HG02623 (cell line): ENCODE results near the gene SNHG17.
"Not testable (repeated sequence)": the region's sequence is repeated elsewhere in the genome, so short reads cannot be mapped to it uniquely, and the experiment has no call there.

ENCODE experiments used
- ATAC-seq: cut with Tn5 transposase; IDR thresholded peaks from one replicate; pipeline ENCODE4 v1.9.1; 2021; ENCODE audit warnings: moderate library complexity; ENCODE audit not compliant: unreplicated experiment

The SNHG17 gene

DNA sequence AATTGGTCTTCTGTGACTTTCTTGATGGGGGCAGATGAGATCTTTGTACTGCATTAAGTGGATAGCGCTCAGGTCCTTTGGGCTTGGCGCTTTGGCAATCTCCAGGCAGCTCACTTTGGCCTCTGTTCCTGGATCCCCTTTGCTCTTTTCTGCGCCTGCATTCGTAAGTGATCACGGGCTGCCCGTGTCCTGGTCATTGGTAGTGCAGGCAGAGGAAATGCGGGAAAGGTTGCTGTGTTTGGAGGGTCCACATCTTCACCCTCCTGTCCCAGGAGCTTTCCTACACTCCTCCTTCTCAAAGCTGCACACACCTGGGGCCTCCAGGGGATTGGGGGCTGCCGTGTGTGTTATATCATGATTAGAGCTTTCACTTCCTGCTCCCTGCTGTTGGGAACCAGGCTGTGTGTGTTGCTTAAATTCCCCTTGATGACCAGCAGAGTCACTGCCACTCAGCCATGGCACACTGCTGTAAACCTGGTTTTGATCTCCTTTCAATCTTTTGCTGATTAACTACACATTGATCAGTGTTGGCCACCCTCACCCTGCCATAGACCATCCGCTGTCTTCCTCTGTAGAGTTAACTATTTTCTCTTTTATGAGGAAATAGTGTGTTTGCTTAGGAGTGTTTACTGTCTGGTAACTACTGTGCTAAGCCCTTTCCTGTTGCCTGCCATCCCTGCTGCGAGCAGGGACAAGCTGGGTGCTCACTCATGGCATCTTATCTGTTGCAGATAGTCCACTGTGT lies 13.0 kb upstream of the SNHG17 start:
- no peak for ATAC-seq

DNA sequence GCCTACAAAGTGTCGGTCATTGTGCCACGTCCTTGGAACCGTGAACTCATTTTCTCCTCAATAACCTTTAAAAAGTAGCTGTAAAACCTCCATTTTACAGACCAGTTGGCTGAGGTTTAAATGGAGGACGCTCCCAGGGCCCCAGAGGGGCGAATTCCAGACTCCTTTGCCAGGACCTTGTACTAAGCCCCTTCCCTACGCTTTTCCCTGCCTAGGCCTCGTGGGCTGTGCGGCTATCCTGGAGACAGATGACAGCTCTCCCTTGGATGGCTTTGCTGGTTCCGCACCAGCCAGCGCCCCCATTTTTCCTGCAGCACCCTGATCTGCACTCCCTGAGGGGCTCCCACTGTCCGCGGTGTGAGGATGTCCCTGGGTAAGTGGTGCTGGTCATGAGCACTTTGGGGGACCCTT lies 12.1 kb upstream of the SNHG17 start:
- ATAC-seq = no peak

GRCh38 chr20:38446441-38447209 lies 11.5 kb upstream of the SNHG17 start:
- ATAC-seq = peak; percentile 80

GRCh38 chr20:38445901-38446425 lies 10.8 kb upstream of the SNHG17 start:
- ATAC-seq = no peak

- no peak for ATAC-seq
Observed at GRCh38 chr20:38445381-38445796, 10.3 kb upstream of the SNHG17 start.

DNA sequence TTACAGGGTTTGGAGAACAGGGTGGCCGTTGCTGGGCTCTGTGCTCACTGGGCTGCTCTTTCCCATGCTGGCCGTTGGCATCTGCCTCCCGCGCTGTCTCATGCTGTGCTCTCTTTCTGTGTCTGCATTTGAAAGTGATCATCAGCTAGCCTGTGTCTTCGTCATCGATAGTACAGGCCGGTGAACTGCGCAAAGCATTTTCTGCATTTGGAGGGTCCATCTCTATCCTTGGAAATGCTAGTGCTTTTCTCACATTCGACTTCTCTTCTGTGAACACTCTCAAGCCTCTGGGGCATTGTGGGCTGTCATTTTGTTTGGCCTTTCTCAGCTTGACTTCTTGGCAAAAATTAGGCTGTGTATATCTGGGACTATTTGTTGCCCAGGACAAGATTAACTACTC lies 6.8 kb upstream of the SNHG17 start:
- ATAC-seq = no peak

DNA sequence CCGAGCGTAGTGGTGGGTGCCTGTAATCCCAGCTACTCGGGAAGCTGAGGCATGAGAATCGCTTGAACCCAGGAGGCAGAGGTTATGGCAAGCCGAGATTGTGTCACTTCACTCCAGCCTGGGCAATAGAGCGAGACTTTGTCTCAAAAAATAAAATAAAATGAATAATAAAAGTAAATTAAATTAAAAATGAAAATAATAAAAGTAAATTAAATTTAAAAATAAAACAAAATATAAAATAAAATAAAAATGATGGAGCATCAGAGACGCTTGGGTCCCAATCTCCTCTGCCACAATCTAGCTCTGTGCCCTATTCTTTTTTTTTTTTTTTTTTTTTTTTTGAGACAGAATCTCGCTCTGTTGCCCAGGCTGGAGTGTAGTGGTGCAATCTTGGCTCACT lies 6.0 kb upstream of the SNHG17 start:
- not testable (repeated sequence) for ATAC-seq

DNA sequence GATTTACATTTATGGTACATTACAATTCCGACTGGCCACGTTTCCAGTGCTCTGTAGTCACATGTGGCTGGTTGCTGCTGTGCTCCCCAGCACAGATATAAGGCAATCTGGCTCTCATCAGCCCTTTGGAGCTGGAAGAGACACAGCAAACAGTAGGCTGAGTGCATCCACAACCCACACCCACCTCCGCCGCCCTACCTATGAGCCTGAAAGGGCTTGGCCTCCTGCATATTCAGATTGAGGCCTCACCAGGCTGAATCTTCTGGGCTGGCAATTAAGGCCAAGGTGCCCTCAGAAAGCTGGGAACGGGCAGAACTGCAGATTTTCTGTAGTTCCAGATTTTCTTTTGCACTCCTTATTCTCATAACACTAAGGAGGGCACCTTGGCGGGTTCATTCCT lies 2.7 kb upstream of the SNHG17 start:
- no peak for ATAC-seq

DNA sequence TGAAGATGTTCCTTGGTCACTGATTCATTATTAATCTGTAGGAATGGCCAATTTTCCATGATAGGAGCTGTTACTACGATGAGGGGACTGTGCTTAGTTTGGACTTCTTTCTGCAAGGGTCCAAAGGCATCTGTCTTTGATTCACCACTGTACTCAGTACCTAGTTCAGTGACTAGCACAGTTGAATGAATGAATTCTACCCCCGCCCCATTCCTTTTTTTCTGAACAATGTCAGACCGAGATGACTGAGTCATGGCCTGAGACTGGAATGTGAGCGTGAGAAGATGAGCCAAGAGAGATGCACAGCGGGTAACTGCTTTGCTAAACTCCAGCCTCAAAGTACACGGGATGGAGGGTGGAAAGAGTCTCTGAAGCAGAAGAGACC lies 419 bp upstream of the SNHG17 start:
- no peak for ATAC-seq

DNA sequence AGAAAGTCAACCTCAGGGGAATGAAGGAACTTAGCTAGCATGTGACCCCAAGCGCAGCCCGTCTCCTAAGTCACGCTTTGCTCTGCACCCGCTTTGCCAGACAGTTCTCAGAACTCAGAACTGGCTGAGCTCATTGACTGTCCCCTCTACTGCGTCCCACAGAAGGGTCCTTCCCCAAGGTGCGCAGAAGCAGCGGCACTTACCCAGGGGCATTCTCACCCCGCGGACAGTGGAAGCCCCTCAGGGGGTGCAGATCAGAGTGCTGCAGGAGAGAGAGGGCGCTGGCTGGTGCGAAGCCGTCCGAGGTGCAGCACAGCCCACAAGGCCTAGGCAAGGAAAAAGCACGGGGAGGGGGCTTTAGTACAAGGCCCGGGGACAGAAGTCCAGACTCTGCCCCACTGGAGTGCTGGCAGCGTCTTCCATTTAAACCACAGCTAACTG lies 807 bp downstream of the SNHG17 start:
- no peak for ATAC-seq

GRCh38 chr20:38433304-38433972 lies 1.7 kb downstream of the SNHG17 start:
- no peak for ATAC-seq

DNA sequence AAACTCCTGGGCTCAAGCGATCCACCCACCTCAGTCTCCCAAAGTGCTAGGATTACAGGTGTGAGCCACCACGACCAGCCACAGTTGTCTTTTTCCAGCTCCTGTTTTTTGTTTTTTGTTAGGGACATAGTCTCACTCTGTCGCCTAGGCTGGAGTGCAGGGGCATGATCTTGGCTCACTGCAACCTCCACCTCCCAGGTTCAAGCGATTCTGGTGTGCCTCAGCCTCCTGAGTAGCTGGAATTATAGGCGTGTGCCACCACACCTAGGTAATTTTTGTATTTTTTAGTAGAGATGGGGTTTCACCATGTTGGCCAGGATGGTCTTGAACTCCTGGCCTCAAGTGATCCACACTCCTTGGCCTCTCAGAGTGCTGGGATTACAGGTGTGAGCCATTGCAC lies 2.3 kb downstream of the SNHG17 start:
- ATAC-seq = not testable (repeated sequence)

- no peak for ATAC-seq
Observed at GRCh38 chr20:38432292-38432691, 2.8 kb downstream of the SNHG17 start.

DNA sequence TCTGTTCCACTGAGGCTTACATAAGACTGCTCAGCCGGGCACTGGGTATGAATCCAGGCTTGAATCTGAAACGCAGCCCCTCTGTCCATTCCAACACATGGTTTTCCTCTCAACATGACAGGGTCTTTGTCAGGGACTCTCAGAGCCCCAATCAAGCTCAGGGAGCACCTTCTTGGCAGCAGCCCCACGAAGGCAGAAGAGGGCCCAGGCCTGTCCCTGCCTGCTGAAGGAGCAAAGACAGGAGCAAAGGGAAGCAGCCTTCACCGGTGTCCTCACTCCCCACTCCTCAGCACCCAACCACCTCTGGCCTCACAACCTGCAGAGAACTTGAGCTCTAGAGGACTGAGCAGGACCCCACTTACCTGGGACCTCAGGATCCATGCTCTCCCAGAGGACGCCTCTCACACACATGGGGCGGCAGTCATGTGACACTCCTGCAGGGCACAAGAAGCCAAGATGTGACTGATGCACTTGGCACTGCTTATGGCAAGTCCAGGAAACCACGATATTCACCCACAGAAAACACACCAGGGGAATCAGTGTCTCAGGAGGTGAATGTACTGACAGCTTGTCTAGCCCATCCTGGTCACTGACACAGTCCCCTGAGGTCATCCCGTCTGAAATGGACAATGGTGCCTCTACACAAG lies 4.3 kb downstream of the SNHG17 start:
- ATAC-seq = no peak

DNA sequence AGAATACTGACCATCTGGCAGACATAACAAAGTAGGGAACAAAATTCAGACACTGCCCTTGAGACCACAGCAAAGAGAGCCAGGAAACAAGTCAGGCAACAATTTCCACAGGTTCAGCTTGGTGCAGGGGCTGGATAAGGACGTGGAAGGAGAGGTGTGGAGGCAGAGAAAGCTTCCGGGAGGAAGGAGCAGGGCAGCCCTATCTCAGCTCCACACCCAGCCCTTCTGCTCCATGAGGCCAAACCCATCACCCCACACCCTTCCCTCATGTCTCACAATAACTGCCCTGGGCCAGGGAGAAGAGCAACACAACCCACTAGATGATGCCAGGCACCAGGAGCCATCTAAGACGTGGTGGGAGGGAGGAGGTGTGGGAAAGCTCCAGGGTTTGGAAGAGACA lies 5.8 kb downstream of the SNHG17 start:
- ATAC-seq = no peak

DNA sequence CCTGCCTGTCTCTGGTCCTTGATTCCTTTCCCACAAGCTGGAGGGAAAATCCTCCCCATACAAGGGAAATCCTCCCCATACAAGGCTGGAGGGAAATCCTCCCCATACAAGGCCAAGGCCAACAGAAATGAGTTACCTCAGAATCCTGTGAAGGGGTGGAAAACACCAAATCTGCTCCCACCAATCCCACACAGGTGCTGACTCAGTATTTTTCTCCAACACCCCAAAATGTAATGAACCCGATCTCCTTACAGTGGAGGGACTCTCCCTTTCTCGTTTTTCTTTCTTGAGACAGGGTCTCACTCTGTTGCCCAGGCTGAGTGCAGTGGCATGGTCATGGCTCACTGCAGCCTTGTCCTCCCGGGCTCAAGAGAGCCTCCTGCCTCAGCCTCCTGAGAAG lies 6.3 kb downstream of the SNHG17 start:
- no peak for ATAC-seq

GRCh38 chr20:38427655-38428023 lies 7.5 kb downstream of the SNHG17 start:
- ATAC-seq = no peak

DNA sequence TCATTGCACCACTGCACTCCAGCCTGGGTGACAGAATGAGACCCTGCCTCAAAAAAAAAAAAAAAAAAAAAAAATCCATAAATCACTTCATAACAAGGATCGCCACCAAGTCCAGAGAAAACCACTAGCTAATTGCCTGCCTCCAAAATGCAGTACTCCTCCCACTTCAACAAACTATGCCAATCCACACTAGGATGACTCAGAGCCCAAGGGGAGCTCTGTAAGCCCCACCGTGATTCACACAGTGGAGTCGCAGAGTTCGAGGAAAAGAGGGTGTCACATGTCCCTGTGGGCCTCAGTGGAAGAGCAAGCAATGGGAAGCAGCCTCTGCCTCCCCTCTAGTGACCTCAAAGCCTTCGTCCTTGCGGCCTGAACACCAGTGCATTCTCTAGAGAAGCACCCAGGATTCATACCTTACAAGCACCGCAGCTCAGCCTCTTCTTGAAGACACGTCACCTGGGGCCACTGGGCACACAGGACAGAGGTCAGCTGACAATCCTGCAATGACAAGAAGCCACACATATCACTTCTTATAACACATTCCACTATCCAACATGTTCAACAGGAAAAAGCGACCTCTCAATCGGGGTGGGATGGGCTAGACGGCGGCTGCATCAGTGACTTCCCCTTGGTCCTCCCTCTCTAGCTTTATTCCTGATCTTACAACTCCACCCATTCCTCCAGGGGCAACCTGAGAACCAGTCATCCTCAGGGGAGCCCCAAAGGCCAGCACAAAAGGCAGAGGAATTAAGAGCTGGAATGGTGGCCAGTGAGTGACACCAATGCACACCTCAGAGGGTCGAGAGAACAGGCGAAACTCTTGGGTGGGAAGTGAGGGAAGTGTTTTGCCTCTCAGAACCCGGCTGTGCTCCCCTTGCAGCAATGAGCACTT lies 8.9 kb downstream of the SNHG17 start:
- no peak for ATAC-seq

DNA sequence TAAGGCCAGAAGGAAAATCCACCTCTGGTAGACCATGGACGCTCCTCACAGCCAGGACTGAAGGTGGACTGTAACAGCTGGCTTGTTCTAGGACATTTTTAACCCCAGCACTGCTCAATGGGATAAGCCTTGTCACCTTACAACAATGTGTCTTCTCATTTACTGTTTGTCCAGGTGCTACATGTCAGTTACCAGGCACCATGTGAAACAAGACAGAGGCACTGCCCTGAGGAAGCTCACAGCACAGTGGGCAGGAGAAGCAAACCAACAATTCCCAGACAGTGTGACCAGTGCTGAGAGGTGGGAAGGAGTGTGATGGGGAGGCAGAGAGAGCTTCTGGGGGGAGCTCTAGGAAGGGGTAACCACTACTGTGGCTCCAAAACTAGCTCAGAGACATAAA lies 10.7 kb downstream of the SNHG17 start:
- no peak for ATAC-seq

DNA sequence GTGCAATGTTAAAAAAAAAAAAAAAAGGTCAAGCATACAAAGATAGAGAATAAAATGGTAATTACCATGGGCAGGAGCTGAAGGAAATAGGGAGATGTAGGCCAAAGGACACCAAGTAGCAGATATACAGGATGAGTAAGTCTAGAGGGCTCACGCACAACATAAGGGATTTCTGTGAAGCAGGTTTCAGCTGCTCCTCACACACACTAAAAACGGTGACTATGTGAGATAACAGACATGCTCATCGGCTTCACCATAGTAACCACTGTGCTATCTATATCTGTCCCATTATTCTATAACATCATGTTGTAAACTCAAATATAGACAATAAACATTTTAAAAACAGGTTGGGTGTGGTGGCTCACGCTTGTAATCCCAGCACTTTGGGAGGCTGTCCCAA lies 11.6 kb downstream of the SNHG17 start:
- no peak for ATAC-seq
